ENCODE data around the gene GKN1.

GKN1 gene

DNA sequence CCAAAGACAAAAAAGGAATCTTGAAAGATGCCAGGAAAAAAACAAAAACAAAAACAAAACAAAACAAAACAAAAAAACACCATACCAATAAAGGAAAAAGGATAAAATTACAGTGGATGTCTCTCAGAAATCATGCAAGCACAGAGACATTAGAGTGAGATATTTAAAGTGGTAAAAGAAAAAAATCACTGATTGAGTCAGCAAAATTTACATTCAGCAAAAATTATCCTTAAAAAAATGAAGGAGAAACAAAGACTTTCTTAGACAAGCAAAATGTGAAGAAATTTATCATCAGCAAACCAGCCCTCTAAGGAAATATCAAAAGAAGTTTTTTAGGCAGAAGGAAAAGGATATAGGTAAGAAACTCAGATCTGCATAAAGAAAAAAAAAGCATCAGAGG is 10.2 kb upstream of the GKN1 start:
- DNase-seq, result no peak

DNA sequence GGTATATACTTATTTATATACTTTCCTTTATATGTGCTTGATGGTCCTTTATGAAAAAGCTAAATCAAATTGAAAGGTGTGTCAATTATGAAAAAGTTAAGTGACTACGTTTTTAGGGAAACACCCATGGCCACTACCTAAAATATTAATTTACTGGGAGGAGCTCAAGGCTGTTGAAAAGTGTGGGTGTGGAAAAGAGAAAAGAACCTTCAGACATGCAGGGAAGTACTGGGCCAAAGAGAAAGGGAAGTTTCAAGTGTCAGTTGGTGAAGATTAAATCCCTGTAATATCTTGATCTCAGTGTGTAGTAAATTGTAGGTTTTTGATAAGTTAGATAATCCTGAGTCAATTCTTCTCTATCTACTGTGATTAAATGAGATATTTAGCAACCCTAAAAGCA is 6.2 kb upstream of the GKN1 start:
- DNase-seq, result no peak

DNA sequence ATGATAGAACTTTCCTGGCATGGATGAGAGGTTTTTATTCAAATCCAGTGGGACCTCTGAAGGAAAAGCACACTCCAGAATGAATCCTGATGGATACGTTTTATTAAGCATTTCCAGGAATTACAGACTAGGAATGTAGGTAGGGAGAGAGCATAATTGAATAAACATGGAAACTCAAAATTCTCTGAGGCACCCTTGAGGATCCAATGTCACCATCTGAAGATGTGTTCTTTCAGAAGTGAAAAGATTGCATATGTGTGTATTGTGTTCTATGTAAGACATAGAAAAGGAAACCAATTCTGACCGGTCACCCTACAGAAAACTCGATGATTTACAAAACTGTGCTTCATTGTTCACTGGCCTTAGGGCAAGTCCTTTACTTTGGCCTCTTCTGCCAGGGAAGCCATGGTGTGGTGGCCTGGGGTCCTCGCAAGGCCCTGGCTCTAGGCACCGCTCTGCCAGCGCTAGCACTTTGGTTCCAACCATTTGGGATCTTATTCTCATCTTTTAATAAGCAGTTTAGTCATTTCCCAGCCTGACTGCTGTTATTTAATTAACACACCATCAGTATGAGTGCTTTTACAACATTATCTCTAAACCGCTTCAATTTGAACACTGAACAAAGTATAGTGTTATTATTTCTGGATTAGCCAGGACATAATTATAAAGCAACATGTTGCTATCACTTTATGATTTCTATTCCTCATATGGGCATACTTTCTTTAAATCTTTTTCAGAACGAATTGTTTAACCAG is 4.5 kb upstream of the GKN1 start:
- DNase-seq, result no peak

DNA sequence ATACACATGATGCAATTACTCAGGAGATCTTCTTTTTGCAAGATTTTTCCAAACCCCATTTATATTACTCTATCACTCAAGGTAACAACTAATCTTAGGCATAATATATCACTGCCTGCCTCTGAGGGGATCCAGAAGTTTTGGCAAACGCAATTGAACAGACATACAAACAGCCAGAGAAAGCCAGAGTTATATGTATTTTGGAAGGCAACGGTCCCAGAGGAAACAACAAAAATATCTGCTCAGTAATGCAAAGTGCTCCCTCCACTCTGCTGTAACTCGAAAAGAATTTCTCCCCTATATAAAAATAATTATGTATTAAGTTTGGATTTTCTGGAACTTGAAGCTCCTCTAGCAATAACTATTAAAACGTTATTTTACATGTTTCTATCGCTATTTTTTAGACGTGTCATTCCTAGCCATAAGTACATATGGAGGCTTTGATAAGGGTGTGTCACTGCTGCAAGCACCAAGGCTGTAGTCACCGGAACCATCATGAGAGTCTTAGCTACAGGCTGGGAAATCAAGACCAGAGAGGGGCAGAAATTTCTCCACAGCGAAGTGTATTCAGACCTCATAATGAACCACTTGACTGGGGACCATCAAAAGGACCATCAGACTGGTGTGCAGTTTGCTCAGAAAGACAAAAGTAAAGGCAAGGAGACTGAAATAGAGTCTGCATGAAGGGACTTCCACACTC is 3.7 kb upstream of the GKN1 start:
- no peak for DNase-seq

DNA sequence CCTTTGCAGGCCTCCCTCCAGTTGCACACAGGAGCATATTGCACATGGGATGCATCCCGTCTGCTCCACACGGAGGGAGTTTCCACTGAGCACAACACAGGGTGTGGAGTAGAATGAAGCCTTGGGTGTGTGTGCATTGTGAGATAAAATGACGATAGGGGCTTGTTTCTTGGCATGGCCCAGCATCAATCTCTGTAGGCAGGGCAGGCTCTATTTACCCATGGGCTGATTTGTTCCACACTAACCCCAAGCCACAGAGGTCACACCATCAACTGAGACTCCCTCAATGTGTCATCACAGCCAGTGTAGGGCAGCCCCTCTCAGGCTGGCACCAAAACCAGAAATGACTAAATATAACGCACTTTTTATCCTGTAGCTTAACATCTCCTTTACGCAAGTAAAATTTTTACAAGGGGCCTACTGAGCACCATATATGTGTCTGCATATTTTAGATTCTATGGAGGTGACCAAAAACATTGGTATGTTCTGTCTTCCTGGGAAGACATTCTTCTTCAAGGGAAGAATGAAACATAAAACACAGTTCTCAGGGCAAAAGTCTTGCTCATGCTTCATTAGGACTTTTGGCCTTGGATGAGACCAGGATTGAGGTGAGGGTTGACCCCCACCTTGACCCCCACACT is 2.7 kb upstream of the GKN1 start:
- DNase-seq, result no peak

DNA sequence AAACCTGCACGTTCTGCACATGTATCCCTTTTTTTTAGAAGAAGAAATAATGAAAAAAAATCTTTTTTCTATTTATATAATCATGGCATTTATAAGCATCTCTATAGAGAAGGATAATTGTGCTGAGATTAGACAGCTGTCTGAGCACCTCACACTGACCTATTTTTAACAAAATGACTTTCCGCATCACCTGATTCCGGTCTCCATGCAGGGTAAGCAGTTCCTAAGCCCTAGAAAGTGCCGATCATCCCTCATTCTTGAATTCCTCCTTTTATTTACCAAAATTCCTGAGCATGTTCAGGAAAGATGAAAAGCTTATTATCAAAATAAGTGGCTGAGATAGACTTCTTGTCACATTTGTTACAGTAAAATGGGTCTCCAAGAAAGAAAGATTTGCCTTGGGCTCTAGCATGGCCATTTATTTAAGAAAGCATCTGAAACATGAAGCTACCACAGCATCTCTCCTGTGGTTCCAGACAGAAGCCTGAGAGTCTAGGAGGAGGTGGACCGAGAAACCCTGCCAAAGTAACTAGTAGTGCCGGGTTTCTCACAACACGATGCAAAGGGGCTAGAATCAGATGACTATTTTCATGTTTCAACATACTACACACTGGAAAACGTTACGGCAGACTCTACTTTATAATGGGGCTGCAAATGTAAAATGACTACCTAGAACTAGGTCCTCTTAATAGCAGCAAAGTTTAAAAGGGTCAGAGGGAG is 670 bp downstream of the GKN1 start:
- DNase-seq, result no peak

DNA sequence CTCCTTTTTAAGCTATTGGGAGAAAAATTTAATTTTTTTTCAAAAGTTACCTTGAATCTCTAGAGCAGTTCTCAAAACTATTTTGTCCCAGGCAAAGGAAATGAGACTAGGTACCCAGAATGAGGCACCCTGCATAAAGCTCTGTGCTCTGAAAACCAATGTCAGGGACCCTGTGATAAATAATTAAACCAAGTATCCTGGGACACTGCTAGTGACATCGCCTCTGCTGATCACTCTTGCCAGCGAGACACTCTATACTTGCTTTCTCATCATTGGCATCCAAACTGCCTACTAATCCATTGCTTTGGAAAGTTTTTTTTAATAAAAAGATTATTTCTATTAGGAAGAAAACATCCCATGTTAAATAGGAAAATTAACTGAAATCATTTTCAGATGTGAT is 1.4 kb downstream of the GKN1 start:
- no peak for DNase-seq

DNA sequence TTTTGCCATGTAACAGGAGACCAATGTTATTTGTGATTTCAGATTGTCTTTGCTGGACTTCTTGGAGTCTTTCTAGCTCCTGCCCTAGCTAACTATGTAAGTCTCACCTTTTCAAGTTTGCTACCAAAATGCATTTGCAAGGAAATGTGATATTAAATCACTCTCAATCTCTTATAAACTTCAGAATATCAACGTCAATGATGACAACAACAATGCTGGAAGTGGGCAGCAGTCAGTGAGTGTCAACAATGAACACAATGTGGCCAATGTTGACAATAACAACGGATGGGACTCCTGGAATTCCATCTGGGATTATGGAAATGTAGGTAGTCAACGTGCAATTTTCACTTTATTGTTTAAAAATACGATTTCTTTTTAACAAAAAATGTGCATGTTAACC is 3.0 kb downstream of the GKN1 start:
- no peak for DNase-seq

DNA sequence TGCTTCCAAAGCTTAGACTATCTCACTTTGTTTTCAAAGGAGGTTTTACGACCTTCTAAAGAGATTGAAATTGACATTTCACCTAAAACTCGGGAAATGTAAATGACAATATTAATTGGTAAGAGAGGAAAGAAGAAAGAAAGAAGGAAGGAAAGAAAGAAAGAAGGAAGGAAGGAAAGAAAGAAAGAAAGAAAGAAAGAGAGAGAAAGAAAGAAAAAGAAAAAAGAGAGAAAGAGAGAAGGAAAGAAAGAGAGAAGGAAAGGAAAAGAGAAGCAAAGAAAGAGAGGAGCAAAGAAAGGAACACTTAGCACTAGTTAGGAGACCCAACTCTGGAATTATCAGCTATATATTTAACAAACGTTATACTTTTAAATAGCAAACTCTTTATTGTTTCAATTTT is 3.7 kb downstream of the GKN1 start:
- DNase-seq, result no peak

DNA sequence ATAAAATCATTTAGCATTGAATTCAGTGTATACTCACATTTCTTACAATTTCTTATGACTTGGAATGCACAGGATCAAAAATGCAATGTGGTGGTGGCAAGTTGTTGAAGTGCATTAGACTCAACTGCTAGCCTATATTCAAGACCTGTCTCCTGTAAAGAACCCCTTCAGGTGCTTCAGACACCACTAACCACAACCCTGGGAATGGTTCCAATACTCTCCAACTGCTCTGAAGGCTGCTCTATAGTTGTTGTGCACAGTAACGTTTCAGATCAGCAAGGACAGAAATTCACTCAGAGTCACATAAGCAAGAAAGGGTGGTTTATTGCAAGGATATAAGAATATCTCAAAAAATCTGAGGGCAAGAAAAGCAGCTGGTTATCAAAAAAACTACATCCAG is 6.5 kb downstream of the GKN1 start:
- DNase-seq, result no peak

DNA sequence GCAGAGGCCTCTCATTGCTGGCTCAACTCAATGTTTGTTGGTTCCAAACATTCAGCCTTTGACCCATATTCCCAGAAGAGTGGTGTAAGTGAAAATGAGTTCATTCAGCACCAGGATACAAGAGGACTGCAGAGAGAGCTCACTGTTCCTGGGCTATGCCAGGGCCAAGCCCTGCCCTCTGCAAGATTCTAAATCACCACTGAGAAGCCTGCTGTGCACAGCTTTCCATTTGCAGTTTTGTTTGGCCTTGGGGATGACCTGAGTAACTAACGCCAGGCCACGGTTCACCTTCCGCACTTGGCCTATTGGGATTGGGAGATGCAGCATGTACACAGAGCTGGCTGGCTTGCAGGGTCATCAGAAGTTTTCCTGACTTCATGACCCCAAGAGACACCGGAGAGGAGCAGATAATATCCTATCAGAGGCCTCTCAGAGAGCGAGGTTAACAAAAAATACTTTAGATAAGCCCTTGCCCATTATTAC is 12.6 kb downstream of the GKN1 start:
- no peak for DNase-seq

DNA sequence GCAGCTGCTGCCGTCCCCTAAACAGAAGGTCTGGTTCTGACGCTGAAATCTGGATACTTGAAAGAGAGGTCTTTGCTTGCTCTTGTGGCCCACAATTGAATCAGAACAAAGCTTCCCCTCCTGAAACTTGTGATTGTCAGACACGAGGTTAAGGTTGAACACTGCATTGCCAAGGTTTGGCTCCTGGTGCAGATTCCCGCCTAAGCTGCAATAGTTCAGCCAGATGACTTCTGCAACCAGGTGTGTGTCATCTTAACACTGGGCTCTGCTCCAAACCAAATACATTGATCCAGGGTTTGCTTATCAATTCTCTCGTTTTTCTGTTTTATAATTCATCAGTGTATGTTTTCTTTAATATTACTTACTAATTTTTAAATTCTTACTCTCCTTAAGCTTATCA is 14.6 kb downstream of the GKN1 start:
- DNase-seq, result no peak

DNA sequence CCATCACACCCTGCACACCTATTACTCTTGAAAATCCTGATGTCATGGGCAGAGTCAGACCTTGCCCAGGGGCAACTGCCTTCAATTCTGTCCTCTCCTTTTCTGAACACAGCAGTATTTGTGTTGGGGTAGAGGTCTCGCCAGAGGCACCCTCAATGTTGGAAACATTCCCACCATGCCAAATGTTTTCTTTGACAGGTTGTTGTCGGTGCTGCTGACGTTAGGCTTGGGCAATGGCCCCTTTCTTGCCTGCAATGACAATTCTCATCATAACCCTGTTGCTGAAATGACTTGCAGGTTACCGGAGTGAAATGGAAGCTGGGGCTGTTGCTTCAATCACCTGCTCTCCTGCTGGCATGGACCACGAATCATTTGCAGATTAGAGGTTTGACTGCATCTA is 17.9 kb downstream of the GKN1 start:
- DNase-seq, result no peak

DNA sequence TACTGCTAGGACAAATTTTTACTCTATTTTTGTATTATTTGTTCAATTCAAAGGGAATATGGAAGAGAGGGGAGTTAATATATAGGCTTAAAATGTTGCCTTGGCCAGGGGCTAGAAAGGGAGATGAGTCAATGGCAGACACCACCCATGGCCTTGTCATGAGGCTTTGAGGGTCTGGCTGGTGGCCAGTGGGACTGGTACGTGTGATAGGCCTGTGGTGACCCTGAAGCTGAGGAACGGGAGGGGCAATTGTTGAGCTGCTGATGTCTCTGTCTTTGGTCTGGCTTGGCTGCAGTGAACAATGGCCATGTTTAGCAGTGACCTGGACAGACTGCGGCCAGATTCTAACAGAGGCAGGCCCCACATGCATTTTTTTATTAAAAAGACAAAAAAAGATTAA is 18.5 kb downstream of the GKN1 start:
- no peak for DNase-seq

DNA sequence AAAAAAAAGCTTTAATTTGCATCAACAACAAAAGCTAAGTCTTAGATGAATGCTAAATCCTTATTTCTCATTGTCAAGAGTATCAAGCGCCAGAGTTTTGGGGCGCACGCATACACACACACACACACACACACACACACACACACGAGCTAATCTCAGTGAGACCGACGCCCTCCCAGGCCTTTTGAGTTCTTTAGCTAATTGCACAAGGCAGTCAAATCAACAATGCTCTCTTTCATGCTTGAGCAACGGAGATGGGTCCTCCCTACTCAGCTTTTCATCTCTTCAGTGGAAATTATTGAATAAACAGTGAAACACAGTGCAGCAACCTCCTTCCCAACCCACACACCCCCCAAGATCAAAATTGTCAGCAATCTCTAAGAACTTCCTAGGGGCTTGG is 19.2 kb downstream of the GKN1 start:
- no peak for DNase-seq

DNA sequence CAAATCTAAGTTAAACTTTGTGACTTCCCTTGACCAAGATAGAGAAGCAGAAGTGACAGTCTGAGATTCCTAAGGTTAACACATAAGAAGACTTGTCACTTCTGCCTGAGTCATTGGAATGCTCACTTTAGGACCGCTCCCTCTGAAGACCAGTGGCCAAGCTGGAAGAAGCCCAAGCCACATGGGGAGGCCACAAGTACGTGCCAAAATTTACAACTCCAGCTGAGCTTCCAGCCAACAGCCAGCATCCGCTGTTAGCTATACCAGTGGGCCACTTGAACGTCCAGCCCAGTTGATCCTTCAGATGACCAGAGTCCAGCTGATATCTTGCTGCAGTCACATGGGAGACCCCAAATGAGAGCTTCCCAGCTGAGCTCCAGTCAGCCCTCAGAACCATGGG is 20.4 kb downstream of the GKN1 start:
- DNase-seq, result no peak

DNA sequence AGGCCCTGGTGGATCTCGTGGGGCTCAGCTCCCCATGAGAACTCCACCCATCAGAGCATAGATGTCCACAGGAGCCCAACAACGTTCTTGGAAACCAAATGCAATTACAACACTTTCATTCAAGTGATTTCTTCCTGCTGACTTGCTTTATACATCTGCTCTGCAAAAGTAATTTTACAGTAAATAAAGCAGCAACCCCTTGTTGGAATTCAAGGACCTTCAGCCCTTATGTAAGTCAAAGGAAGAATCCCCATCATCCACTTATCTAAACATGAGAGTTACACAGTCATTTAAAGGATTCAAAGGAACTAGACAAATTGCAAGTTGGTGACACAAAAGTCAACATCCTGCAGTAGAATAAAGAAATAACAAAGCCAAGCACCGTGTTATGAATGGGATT is 21.5 kb downstream of the GKN1 start:
- no peak for DNase-seq

DNA sequence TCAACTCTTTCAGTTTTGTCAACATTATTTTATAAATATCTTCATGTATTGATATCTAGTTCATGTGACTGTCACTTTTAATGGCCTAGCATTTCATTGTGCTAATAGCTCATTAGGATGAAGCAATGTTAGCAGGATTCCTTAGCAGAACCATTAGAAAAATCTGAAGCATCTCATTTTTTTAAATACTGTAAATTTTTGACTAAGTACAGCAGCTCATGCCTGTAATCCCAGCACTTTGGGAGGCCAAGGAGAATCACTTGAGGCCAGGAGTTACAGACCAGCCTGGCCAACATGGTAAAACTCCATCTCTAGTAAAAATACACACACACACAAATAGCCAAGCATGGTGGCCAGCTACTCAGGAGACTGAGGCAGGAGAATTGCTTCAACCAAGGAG is 23.0 kb downstream of the GKN1 start:
- no peak for DNase-seq

DNA sequence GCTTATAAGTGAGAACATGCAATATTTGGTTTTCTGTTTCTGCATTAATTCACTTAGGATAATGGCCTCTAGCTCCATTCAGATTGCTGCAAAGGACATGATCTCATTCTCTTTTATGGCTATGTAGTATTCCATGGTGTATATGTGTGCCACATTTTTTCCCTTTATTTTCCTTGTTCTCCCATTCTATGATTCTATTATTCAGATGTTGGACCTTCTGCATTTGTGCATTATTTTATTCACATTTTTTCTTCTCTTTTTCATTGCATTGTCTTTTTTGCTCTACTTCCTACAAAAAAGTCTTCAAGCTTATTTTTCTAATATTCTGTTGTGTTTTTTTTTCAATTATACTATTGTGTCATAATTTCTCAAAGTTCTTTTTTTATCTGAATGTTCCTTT is 27.4 kb downstream of the GKN1 start:
- DNase-seq, result no peak

DNA sequence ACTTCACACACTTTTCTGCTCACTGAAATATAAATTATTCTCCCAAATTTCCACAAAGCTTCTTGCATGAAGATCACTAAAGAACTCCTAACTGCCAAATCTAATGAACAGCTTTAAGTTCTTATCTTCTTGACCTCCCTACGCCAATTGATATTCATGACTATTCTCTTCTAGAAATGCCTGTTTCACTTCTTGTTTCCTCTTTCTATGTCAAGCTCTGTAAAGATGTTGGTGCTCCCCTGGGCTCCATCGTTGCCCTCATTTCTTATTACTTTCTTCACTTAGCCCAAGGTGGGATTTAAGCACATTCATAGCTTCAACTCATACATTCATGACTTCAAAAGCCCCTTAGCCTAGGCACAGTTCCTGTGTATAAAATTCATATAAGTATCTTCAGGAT is 29.3 kb downstream of the GKN1 start:
- DNase-seq, result no peak

DNA sequence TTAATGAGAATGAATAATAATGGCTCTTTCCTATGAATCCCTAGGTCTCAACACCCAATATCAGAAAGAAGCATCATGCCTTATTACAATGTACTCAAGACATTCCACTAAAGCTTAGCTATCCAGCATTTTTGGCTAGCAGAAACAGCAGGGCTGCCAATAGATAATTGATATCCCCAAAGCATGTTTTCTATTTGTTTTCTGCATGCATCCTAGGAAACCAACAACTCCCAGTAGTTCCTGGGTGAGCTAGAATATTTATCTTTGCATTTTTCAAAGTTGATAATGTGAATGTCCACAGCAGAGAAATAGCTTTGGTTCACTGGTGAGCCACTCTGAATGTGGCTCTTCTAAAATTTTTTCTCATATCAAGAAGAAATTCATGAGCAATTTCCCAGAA is 32.7 kb downstream of the GKN1 start:
- DNase-seq, result no peak

DNA sequence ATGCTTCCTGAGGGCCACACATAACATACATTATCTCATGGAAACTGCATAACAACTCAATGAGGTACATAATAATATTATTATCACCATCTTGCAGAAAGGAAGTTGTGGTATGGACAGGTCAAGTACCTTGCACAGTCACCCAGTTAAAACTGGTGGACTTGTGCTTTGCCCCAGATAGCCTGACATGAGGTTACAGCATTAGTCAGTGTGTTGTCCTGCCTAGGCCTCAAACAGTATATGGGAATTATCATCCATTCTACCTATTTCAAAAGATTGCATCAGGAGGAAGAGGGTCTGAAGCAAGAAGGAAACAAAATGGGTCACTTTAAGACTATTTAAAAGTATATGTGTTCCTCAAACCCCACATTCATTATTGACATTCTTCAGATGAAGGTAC is 33.2 kb downstream of the GKN1 start:
- no peak for DNase-seq

DNA sequence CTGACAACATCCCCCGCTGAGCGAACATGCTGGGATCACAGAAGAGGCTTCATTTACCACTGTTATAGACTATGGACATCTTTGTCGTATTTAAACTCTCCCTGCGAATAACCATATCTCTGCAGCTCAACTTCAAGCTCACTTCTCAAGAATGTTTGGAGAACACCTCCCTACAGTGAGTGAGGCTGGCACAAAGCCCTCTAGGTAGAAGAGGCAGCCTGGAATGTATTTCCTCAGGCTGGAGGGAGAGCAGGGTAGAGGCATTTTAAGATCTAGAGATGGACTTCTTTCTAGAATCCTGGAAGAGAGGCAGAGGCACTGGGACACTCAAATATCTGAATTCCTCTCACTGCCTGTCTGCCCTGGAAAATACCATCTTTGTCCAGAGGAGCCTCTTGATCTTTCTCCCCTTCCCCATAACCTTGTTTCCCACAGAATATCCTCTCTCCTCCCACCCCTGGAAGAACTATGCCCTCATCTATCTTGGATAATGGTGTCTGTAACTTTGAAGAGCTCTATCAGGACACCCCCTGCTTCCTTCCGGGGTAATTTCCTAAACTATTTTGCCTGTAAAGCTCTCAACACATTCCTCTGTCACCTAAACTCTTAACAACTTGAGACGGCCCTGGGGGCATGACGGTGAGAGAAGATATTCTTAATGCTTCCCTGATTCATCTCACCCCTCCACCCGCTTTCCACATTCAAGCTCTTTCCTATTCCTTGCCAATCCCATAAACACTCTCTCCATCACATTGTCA is 36.2 kb downstream of the GKN1 start:
- DNase-seq, result no peak

Data from stimulated activated CD4-positive, alpha-beta T cell treated with anti-CD3 and anti-CD28 coated beads, Interleukin-4, amount 100 ng/mL, for 1 hour (primary cell).